ENCODE results near the gene ACTA1.
"Not testable (repeated sequence)": the region's sequence is repeated elsewhere in the genome, so short reads cannot be mapped to it uniquely, and the experiment has no call there.

The ACTA1 gene

DNA sequence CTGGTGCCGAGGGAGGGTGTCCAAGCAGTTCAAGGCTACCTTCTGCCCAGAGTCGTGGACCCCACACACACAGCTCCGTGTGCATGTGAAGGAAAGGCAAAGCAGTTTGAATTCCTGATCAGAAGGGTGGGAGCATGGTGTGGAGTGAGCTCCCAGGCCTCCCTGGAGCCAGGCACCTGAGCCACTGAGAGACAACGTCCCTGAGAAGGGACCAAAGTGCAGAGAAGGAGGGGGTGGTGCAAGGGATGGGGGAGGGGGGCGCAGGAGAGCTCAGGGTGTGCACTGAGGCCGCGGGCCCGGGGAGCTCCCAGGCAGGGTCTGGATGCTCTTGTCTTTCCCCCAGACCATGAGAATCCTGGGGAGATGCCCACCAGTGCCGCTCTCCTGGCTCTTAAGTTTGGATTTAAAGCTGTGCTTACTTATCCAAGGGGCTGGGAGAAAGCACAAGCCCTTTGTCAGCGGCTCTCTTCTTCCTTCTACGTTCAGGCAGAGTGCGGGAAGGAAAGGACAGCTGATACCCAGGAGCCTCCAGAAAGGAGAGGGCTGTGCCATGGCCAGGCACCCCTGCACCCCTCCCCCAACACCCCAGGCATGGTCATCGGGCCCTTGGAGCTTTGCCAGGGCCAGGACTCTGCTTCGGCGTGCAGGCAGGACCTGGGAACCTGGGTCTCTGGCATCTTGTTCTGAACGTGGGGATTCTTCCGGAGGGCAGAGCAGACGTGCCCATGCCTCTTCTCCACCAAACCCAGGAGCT is 24.1 kb downstream of the ACTA1 start:
- DNase-seq (ENCODE audit: low spot score) = no peak

DNA sequence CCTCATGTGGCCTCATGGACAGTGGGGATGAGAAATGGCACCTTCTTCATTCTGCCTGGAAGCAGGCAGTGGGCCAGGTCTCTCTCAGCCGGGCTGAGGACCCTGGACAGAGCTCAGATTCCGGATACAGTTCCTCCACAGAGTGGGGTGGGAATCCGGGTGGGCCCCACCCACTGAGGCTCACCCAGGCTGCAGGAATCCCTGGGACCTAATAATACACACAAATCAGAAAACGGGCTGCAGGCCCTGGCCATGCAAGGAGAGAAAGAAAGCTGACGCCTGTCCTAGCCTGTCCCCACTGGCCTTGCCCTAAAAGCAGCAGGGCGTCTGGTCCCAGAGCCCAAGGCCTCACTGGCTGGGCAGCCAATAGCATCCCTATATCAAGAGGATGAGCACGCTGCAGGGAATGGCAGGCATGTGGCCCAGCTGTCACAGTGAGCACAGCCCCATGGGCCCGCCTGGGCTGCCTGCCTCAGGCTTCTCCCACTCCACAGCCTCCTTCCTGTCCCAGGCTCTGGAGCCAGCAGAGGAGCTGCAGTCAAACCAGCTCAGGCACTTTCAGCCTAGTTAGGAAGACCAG is 25.3 kb downstream of the ACTA1 start:
- no peak for DNase-seq (ENCODE audit: low spot score)

DNA sequence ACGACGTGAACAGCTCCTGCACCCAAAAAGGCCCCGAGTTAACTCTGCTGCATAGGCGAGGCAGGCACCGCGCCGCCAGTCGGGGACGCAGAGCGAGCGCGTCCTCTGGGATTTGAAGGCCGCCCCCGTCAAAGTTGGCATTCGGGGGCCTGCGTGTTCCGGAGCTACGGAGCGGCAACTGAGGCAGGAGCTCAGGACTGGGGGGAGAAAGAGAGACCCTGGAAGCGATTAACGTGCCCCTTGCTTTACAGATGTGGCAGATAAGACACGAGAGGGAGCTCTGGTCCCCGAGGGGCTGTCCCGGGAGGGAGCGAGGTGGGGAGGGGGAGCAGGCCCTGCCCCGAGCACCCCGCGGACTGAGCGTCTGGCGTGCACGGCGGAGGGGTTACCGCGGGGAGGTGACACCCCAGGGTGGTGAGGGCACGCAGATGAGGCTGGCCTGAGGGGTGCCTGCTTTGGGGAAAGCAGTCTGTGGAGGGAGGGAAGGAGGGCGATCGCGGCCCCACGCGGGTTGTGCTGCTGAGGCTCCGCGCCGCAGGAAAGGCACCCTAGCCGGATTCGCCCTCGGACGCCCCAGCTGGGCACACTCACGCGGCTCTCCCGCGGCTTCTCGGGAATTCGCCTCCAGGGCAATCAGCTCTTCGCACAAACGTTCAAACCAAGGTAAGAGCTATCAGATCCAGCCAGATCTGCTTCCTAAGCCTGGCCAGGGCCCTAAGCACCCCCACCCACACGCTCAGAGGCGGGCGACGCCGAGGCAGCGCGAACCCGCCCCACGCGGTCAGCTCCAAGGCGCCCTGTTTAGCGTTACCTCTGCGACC is 26.5 kb downstream of the ACTA1 start:
- no peak for DNase-seq (ENCODE audit: low spot score)

DNA sequence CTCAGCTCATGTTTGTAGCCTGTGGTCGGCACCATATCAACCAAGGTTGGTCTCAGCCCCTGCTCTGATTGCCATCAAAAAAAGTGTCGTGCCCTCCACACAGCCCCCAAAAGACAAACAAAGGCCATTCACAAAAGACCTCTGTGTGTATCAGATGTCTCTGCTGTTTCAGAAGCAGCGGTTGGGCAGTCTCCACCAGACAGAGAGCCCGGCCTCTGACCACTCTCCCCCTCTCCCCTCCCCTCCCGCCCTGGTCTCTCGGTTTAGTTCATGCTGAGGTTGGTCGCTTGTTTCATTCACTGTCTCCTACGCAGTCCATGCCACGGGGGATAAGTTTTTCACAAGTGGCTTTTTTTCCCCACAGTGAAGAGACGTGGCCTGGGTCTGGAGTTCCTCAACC is 27.1 kb downstream of the ACTA1 start:
- no peak for DNase-seq (ENCODE audit: low spot score)

DNA sequence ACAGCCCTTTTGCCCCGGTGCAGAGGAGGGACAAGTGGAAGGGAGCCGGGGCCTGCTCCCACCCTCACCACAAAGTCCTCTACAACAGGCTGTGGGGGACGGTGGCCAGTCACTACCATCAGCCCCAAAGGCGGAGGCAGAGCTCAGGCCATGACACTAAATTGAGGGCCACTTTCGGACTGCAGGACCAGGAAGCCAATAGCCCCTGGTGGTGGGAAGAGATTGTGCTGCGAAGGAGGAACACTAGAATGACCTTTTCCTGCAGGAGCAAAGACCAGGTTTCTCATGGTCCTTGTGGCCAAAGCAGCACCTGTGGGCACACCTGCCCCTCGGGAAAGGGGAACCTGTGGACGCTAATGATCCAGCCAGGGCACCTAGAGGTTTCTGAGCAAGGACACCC is 30.3 kb downstream of the ACTA1 start:
- no peak for DNase-seq (ENCODE audit: low spot score)

DNA sequence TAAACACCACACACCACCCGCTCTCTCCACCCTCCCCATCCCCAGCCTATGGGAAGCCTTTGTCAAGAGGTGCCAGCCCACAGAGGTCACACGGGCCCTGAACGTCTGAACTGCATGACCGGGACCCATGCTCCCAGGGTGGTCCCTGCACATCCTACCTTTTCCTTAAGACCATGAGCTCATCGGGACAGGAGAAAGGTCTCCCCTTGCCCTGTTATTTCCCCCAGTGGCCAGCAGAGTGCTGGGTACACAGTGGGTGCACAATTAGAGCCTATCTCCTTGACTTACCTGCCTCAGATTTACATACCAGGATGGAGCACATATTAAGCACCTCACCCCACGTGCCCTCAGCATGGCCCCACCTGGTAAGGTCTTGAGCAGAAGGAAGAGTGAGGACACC is 30.9 kb downstream of the ACTA1 start:
- DNase-seq (ENCODE audit: low spot score) = no peak

DNA sequence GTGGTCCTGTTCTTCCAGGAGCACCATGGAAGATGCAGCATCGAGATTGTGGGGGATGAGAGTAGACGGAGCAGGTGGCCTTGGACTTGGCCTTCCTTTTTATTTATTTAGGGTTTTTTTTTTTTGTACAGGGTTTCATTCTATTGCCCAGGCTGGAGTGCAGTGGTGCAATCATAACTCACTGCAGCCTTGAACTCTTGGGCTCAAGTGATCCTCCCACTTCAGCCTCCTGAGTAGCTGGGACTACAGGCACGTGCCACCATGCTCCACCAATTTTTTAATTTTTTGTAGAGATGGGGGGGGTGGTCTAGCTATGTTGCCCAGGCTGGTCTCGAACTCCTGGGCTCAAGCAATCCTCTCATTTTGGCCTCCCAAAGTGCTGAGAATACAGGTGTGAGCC is 31.6 kb downstream of the ACTA1 start:
- not testable (repeated sequence) for DNase-seq (ENCODE audit: low spot score)

DNA sequence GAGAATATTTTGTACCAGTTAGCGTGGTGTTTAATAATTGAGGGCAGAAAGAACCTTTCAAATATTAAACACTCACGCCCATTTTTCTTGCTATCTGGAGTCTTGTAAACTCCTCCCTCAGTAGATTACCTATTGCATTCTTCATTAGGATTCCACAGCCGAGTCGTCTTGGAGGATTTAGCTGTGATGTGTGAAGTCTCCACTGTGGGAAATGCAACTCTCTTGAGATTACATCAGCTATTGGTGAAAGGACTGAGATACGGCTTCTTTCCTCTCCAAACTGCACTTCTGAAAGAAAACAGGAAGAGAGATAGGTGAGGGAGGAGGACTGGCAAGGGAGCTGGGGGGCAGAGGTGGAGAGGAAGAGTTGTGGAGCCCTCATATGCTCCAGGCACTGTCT is 36.1 kb downstream of the ACTA1 start:
- no peak for DNase-seq (ENCODE audit: low spot score)

DNA sequence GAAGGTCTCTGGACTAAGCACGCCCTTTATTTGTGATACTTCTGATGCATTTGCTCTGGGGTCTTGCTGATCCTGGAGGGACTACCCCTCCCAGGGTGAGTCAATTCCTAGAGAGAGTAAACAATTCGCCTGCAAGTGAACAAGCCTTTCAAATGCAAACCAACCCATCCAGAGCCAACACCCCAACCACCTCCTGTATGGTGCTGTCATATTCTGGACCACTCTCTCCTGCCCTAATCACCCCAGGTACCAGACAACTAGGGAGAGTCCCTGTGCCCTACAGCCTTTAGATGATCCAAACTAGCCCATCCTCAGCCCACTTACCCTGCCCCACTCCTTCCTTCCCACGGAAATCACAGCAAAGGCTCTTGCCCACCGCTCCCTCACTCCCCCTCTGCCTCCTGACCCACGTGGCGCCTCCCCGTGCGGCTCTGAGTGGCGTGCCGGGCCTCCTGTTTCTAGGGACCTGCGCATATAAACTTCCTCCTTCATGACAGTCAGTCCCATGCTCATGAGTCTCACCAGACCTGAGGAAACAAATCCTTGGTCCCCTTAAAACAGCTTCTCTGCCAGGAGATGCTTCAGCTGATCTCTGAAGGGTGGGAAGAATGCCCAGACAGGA is 37.2 kb downstream of the ACTA1 start:
- no peak for DNase-seq (ENCODE audit: low spot score)

DNA sequence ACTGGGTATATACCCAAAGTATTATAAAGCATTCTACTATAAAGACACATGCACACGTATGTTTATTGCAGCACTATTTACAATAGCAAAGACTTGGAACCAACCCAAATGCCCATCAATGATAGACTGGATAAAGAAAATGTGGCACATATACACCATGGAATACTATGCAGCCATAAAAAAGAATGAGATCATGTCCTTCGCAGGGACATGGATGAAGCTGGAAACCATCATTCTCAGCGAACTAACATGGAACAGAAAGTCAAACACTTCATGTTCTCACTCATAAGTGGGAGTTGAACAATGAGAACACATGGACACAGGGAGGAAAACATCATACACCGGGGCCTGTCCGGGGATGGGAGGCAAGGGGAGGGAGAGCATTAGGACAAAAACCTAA is 39.4 kb downstream of the ACTA1 start:
- DNase-seq (ENCODE audit: low spot score) = not testable (repeated sequence)

DNA sequence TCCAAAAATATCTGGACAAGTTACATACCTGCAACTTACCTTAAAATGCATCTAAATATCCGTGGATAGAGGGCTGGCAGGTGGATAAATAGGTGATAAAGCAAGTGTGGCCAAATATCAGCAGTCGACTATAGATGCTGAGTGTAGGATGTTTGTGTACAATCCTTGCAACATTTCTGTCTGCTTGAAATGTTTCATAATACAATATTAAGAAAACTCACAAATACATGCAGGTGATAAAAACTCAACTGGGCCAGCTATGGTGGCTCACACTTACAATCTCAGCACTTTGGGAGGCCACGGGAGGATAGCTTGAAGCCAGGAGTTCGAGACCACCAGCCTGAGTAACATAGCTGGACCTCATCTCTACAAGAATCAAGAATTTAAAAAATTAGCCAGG is 41.0 kb downstream of the ACTA1 start:
- no peak for DNase-seq (ENCODE audit: low spot score)

DNA sequence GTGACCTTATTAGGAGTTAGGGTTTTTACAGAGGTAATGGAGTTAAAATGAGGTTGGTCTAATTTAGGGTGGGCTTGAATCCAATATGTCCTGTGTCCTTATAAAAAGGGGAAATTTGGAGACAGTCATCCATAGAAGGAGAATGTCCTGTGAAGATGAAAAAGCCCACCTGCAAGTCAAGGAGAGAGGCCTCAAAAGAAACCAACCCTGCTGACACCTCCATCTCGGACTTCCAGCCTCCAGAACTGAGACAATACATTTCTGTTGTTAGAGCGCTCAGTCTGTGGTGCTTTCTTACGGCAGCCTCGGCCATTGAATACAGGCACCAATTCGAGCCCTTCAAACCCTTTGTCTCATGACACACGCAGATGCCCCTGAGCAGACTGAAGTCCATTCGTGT is 43.8 kb downstream of the ACTA1 start:
- no peak for DNase-seq (ENCODE audit: low spot score)

DNA sequence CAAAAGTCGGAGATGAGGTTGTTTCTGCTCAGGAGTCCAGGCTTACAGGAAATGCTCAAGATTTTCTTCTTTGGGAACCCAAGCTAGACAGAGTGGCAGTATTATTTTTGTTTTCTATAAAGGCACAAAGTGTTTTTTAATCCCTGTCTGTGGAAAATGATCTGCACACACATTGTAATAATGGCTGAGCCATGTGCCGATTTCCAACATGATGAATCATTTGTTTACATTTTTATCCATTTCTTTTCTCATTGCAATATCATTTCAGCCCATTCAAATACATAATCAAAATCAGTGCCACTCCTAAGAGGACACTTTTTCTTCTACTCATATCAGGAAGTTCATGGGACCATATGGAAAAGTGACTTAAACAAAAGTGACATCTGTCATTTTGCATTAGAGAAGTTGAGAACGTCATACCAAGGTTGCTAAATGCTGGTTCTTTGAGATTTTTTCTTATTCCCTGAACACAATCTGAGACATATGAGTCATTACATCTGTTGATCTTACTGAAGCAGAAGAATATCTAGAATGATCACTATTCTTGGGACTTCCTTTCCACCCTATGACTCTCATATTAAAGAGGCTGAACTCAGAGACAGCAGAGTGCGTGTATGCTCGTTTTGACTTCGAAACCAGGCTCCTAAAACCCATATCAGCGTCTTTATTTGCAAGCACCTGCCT is 44.9 kb downstream of the ACTA1 start:
- no peak for DNase-seq (ENCODE audit: low spot score)

DNA sequence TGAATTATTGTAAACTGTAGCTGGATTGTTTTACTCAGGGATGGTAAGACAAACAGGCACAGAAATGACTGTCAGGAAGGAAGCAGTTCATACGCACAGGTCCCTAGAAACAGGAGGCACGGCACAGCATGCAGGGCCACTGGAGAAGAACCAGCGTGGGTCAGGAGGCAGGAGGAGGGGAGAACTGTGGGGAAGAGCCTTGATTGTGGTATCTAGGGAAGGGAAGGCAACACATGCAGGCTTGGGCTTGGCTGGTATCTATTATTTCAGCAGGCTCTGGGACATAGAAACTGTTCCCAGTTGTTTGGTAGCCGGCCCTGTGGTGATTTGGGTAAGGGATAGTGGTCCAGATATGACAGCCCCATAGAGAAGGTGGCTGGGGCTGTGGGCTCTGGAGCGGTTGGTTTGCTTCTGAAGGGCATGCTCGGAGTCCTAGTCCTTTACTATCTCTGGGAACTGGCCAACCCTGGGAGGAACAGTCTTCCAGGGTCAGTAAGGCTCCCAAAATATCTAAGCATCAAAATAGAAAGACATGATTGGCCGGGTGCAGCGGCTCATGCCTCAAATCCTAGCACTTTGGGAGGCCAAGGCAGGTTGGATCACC is 47.9 kb downstream of the ACTA1 start:
- no peak for DNase-seq (ENCODE audit: low spot score)

DNA sequence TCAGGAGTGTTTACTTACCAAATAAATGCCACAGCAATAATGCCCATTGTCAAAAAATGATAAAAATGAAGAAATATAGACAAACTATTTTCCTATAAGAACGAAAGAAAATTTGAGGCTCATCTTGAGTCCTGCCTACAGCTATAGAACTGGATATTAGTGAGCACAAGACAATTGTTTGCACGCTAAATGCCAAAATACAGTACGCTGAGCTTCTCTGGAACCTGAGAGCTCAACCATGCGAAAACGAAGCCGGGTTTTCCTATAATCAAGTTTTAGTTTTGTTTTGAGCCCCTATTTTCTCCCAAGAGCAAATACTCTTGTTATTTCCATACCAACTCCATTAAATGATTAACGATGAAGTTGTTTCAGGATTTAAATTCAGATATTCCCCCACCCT is 49.1 kb downstream of the ACTA1 start:
- no peak for DNase-seq (ENCODE audit: low spot score)

DNA sequence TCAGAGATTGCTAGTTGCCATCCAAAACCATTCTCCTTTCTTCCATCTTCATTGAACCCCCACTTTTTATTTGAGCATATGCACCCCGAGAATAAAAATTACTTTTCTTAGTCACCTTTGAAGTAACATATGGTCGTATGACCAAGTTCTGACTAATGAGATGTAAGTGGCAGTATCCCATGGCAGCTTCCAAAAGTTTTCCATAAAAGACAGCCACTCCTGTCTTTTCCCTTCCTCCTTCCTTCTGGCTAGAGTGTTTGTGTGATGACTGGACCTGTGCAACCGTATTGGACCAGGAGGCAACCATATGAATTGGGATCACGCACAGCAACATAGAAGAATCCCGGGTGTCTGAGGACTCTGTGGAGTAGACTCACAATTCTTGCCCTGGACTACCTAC is 49.9 kb downstream of the ACTA1 start:
- DNase-seq (ENCODE audit: low spot score) = no peak

DNA sequence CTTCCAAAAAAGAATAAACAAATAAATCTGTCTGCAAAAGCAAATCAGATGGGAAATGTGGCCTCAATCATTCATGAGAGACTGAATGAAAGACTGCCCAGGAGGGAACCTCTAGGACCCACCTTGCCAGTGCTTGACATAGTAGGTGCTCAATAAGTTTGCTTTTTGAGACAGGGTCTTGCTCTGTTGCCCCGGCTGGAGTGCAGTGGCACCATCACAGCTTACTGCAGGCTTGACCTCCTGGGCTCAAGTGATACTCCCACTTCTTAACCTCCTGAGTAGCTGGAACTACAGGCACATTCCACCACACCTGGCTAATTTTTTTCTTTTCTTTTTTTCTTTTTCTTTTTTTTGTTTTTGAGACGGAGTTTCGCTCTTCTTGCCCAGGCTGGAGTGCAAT is 50.7 kb downstream of the ACTA1 start:
- DNase-seq (ENCODE audit: low spot score) = no peak

Measured in LoVo (cell line).